ENCODE data around the gene NUDT21. TPM values are rescaled to one million over a fixed set of nuclear protein-coding genes. Genes with fewer than 3 reads are reported as not detected.

Gene NUDT21
- polyA plus RNA-seq, 3 donors: 33.0 to 65.0 (median 55.9) TPM

Other genes with a start within 250 kb of the NUDT21 start
- gene AMFR, start 25.8 kb downstream of the NUDT21 start, polyA plus RNA-seq: 10 to 100 TPM; 28.3 to 68.1 (median 48.9) TPM
- gene OGFOD1, start 222 bp upstream of the NUDT21 start, polyA plus RNA-seq: 10 to 100 TPM in 2 of 3 donors, 1 to 10 TPM in 1; 8.2 to 37.9 (median 23.4) TPM
- gene BBS2, start 68.7 kb upstream of the NUDT21 start, polyA plus RNA-seq: 10 to 100 TPM; 16.6 to 35.5 (median 18.8) TPM
- gene MT4, start 113.7 kb upstream of the NUDT21 start, polyA plus RNA-seq: not detected
- not detected for gene MT3, start 138.2 kb upstream of the NUDT21 start, polyA plus RNA-seq
- 100 to 1,000 TPM in 2 of 3 donors, 10 to 100 TPM in 1; 26.8 to 228 (median 126) TPM for gene MT2A, start 157.3 kb upstream of the NUDT21 start, polyA plus RNA-seq
- 1 to 10 TPM; 1.3 to 4.3 (median 4.0) TPM for gene MT1E, start 174.4 kb upstream of the NUDT21 start, polyA plus RNA-seq
- not detected for gene MT1M, start 181.3 kb upstream of the NUDT21 start, polyA plus RNA-seq
- gene MT1A, start 187.3 kb upstream of the NUDT21 start, polyA plus RNA-seq: not detected
- not detected for gene MT1B, start 200.6 kb upstream of the NUDT21 start, polyA plus RNA-seq
- 10 to 100 TPM; 10.2 to 21.9 (median 13.6) TPM for gene MT1F, start 206.6 kb upstream of the NUDT21 start, polyA plus RNA-seq
- gene MT1G, start 216.7 kb upstream of the NUDT21 start, polyA plus RNA-seq: 1 to 10 TPM in 2 of 3 donors, not detected in 1; 1.1 to 1.4 TPM
- under 1 TPM in 1 of 3 donors, not detected in 2; 0.76 TPM for gene MT1H, start 218.5 kb upstream of the NUDT21 start, polyA plus RNA-seq
- gene MT1X, start 231.1 kb upstream of the NUDT21 start, polyA plus RNA-seq: 10 to 100 TPM; 34.5 to 87.9 (median 55.4) TPM